ENCODE data around the gene RER1.
A peak's percentile ranks its signal among the peaks of the same experiment; 100 is the strongest.

RER1 gene

DNA sequence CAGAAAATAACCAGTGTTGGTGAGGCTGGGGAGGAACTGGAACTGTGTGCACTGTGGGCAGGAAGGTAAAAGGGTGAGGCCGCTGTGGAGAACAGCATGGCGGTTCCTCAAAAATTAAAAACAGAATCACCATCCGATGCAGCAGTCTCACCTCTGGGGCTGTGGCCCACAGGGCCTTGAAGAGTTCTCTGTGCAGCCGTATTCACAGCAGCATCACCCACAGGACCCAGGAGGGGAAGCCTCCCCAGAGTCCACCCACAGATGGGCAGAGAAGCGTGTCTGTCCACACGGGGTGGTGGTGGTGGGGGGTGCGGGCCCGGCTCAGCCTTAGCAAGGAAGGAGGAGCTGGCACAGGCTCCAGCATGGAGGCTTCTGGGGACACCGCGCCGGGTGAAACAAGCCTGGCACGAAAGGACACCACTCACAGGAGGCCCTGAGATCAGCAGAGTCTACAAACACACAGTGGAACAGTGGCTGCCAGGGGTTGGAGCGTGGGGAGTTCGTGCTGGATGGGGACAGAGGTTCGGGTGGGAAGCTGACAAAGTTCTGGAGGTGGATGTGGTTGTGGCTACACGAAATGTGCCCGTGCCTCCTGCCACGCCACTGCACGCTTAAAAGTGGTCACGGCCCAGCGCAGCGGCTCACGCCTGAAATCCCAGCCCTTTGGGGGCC lies 11.8 kb upstream of the RER1 start:
- Histone ChIP-seq H3K4me3 (ENCODE audit: low read depth in 1 of 2, low read length in 2 of 2) (no peak overlapping the region), H3K36me3 (ENCODE audit: insufficient read depth, low read length) (no peaks in the 10 kb centered on the region), H3K27me3 (ENCODE audit: insufficient read depth, low read length, poor library complexity) (no peaks in the 10 kb centered on the region), H3K4me1 (ENCODE audit: insufficient read depth, low read length) (no peaks in the 10 kb centered on the region; the same call in 1 of the 2 replicates), H3K9ac (ENCODE audit: low read depth, low read length) (no peak overlapping the region), H3K4me2 (ENCODE audit: insufficient read depth, low read length) (no peak overlapping the region), H3K27ac (ENCODE audit: low read length) (no peak overlapping the region), H3K79me2 (ENCODE audit: insufficient read depth, low read length) (no peaks in the 10 kb centered on the region), H3K9me3 (ENCODE audit: insufficient read depth, low read length, severe bottlenecking) (no peaks in the 10 kb centered on the region), H4K20me1 (ENCODE audit: insufficient read depth, low read length) (peaks cover 15% of the 10 kb centered on the region), H2AFZ (ENCODE audit: low read depth, low read length) (no peak overlapping the region)
- no peak for DNase-seq
- no peak for ATAC-seq (ENCODE audit: insufficient read depth, low read depth)
- TF ChIP-seq, protein P1, sequence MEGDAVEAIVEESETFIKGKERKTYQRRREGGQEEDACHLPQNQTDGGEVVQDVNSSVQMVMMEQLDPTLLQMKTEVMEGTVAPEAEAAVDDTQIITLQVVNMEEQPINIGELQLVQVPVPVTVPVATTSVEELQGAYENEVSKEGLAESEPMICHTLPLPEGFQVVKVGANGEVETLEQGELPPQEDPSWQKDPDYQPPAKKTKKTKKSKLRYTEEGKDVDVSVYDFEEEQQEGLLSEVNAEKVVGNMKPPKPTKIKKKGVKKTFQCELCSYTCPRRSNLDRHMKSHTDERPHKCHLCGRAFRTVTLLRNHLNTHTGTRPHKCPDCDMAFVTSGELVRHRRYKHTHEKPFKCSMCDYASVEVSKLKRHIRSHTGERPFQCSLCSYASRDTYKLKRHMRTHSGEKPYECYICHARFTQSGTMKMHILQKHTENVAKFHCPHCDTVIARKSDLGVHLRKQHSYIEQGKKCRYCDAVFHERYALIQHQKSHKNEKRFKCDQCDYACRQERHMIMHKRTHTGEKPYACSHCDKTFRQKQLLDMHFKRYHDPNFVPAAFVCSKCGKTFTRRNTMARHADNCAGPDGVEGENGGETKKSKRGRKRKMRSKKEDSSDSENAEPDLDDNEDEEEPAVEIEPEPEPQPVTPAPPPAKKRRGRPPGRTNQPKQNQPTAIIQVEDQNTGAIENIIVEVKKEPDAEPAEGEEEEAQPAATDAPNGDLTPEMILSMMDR (IDR thresholded peaks at IDR 0.05; ENCODE audit: borderline replicate concordance, extremely low read depth, low read length, poor library complexity, severe bottlenecking) = no peak
- TF ChIP-seq EZH2 (IDR thresholded peaks at IDR 0.05; ENCODE audit: borderline replicate concordance, low read depth, low read length, severe bottlenecking) = no peak

DNA sequence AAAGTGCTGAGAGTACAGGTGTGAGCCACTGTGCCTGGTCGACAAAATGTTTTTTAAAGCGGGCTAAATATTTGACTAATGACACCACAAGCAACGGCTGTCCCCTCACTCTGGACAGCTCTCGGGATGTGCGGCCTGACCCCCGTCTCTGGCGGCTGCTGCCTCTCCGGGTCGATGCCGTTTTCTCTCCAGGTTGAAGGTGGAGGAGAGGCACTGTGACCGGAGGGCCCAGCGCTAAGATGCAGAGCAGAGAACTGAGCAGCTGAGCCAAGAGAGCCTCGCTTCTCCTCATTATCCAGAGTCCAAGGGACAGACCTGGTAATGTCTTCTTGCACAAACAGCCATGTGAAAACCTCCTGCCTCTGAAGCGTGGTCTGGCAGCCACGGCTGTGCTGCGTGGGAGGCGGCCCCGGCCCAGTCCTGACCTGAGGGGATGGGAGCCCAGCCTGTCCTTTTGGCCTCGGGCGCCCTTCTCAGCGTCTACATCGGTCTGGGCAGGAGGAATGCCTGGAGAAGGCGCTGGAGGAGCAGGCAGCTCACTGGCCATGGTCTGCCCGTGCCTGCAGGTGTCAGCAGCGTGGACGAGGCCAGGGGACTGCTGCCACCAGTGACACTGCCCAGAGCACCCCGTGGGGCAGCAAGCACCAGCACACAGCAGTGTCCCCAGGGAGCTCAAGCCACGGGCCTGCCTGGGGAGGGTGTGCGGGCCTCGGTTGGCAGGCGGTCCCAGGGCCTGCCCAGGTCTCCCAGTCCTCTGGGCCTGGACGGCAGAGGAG lies 10.6 kb upstream of the RER1 start:
- Histone ChIP-seq H3K27ac (ENCODE audit: low read length) (no peak overlapping the region), H3K4me1 (ENCODE audit: insufficient read depth, low read length) (no peaks in the 10 kb centered on the region; the same call in 1 of the 2 replicates), H3K36me3 (ENCODE audit: insufficient read depth, low read length) (no peaks in the 10 kb centered on the region; the same call in 1 of the 2 replicates), H3K4me2 (ENCODE audit: insufficient read depth, low read length) (no peak overlapping the region), H2AFZ (ENCODE audit: low read depth, low read length) (no peak overlapping the region), H3K9me3 (ENCODE audit: insufficient read depth, low read length, severe bottlenecking) (no peaks in the 10 kb centered on the region), H3K79me2 (ENCODE audit: insufficient read depth, low read length) (no peaks in the 10 kb centered on the region), H3K27me3 (ENCODE audit: insufficient read depth, low read length, poor library complexity) (no peaks in the 10 kb centered on the region), H3K4me3 (ENCODE audit: low read depth in 1 of 2, low read length in 2 of 2) (no peak overlapping the region), H3K9ac (ENCODE audit: low read depth, low read length) (no peak overlapping the region), H4K20me1 (ENCODE audit: insufficient read depth, low read length) (peaks cover 15% of the 10 kb centered on the region)
- no peak for DNase-seq
- no peak for ATAC-seq (ENCODE audit: insufficient read depth, low read depth)
- no peak for TF ChIP-seq EZH2 (IDR thresholded peaks at IDR 0.05; ENCODE audit: borderline replicate concordance, low read depth, low read length, severe bottlenecking)
- TF ChIP-seq, protein P1 (IDR thresholded peaks at IDR 0.05; ENCODE audit: borderline replicate concordance, extremely low read depth, low read length, poor library complexity, severe bottlenecking) = no peak

DNA sequence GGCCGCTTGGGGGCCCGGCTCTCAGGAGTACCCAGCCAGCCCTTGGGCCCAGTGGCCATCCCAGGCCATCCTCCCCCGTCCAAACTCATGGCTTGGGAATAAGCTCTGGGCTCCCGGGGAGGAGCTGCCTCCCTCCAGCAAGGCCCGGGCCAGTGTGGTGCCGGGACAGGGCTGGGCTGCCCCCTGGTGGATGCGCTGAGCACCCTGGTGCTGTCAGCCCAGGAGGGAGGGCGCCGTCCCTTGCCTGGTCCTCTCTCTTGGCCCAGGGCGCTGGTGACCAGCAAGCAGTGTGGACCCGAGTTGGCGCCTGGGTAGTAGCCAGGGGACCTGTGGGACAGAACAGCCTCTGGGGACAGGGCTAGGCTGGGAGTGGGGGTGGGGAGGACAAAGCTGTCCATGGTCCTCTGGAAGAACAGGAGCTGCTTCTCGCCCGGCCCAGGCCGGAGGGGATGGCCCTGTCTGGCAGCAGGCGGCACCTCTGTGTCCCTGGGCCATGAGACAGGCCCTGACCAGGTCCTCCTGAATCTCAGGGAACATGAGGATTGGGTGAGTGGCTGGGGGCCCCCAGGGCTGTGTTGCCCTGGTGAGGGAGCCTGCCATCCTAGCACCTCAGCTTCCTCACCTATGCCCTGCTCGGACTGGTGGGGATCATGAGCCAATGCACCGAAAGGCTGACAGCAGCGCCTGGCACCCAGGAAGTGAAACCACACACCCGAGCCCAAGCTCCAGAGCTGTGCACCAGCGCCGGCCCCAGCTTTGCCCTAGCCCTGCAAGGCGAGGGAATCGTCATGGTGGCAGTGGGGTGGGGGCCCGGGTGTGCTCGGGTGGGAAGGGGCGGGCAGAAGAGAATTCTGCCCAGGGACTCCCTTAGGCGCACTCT lies 9.7 kb upstream of the RER1 start:
- Histone ChIP-seq H3K9ac (ENCODE audit: low read depth, low read length) (no peak overlapping the region), H3K36me3 (ENCODE audit: insufficient read depth, low read length) (peaks cover 3% of the 10 kb centered on the region; the same call in 1 of the 2 replicates), H3K27ac (ENCODE audit: low read length) (no peak overlapping the region), H3K4me1 (ENCODE audit: insufficient read depth, low read length) (no peaks in the 10 kb centered on the region; the same call in 1 of the 2 replicates), H3K9me3 (ENCODE audit: insufficient read depth, low read length, severe bottlenecking) (no peaks in the 10 kb centered on the region), H3K79me2 (ENCODE audit: insufficient read depth, low read length) (no peaks in the 10 kb centered on the region), H3K4me2 (ENCODE audit: insufficient read depth, low read length) (no peak overlapping the region), H3K27me3 (ENCODE audit: insufficient read depth, low read length, poor library complexity) (no peaks in the 10 kb centered on the region), H4K20me1 (ENCODE audit: insufficient read depth, low read length) (peaks cover 15% of the 10 kb centered on the region), H3K4me3 (ENCODE audit: low read depth in 1 of 2, low read length in 2 of 2) (no peak overlapping the region), H2AFZ (ENCODE audit: low read depth, low read length) (no peak overlapping the region)
- DNase-seq (peak; percentile 73), ATAC-seq (ENCODE audit: insufficient read depth, low read depth) (peak; percentile 91)
- TF ChIP-seq, protein P1 (IDR thresholded peaks at IDR 0.05; ENCODE audit: borderline replicate concordance, extremely low read depth, low read length, poor library complexity, severe bottlenecking) = peak; percentile 89
- no peak for TF ChIP-seq EZH2 (IDR thresholded peaks at IDR 0.05; ENCODE audit: borderline replicate concordance, low read depth, low read length, severe bottlenecking)
